ENCODE measurements around the gene IGF2BP3. TPM values are rescaled to one million over a fixed set of nuclear protein-coding genes. Genes with fewer than 3 reads are reported as not detected.
"Not testable (repeated sequence)": the region's sequence is repeated elsewhere in the genome, so short reads cannot be mapped to it uniquely, and the experiment has no call there.

Gene IGF2BP3
- total RNA-seq: under 1 TPM; 0.41 to 0.70 TPM

DNA sequence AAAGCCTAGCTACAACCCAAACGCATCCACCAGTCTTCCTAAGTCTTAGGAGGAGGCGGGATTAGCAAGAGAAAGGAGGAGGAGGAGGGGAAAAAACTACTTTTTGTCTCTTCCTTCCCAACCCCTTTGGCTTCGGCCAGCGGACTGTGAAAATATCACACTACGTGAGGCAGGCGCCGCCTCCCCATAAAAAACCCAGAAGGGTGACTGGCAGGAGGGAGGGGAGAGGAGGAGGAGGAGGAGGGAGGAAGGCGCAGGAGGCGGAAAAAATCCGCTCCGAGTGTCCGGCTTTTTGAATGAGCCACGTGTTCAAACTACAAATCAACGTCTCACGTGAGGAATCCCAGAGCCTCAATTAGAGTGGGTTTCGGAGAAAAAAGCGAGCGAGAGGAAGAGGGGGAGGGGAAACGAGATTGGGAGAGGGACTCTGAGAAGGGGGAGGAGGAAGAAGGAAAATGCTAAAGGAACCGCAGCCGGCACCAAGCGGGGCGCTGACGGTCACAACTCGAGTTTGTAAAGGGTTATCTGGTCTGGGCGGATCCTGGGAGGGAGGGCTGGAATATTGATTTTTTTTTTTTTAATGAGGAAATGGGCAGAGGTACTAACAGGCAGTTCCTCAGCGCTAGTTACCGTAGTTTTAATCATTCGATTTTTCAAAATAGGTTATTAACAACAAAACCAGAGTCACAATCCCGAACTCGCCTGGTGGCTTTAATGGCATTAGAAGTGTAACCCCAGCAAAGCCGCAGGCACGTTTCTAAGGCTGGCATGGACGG, at the start of gene IGF2BP3:
Gene IGF2BP3, minus strand, starts transcription at position 162 of the 776 bp plus-strand sequence. CDS start 381 bp downstream, outside the sequence.
- peaks cover 37% of the 10 kb centered on the region for H3K4me1 Mint-ChIP-seq
- peak within 1 kb of the TSS; percentile 48 for H3K27ac Mint-ChIP-seq
- H3K27me3 Mint-ChIP-seq: peaks cover 84% of the 10 kb centered on the region
- H3K36me3 Mint-ChIP-seq: peaks cover 1% of the 10 kb centered on the region
- H3K4me3 Mint-ChIP-seq: peak within 1 kb of the TSS; percentile 86
- H3K9me3 Mint-ChIP-seq: no peaks in the 10 kb centered on the region
- DNase-seq: peak; percentile 41

GRCh38 chr7:23514755-23515154, 44.5 kb upstream of the IGF2BP3 start:
- no peak for DNase-seq
- Mint-ChIP-seq H3K4me1 (peaks cover 21% of the 10 kb centered on the region), H3K27me3 (no peaks in the 10 kb centered on the region), H3K36me3 (peaks cover 55% of the 10 kb centered on the region), H3K9me3 (no peaks in the 10 kb centered on the region), H3K4me3 (no peak overlapping the region), H3K27ac (peak overlapping the region; percentile 85)

DNA sequence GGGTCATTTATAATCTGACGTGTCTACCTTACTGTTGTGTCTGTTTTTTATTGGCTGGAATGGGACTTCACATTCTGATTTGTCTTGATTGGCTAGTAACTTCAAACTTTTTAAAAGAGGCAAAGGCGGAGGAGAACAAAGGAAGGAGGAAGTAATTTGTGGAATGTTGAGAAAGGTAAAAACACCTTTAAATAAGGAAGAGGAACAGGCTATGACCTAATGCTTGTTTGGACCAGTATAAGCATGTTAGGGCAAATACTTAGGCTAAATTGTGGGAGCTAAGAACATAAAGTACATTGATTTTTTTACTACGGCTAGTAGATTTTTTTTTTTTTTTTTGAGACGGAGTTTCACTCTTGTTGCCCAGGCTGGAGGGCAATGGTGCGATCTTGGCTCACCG, 43.5 kb upstream of the IGF2BP3 start:
- not testable (repeated sequence) for DNase-seq, H3K9me3 Mint-ChIP-seq, H3K4me3 Mint-ChIP-seq, H3K27me3 Mint-ChIP-seq, H3K27ac Mint-ChIP-seq
- Mint-ChIP-seq H3K4me1 (peaks cover 24% of the 10 kb centered on the region), H3K36me3 (peaks cover 51% of the 10 kb centered on the region)

DNA sequence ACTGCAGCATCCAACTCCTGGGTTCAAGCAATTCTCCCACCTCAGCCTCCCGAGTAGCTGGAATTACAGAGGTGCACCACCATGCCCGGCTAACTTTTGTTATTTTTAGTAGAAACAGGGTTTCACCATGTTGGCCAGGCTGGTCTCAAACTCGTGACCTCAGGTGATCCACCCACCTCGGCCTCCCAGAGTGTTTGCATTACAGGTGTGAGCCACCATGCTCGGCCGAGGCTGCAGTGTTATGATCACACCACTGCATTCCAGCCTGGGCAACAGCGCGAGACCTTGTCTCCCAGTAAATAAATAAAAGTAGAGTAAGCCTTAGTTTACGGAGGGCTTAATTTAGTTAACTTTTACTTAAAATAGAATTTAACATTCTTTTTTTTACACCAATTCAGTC, 23.7 kb upstream of the IGF2BP3 start:
- peaks cover 2% of the 10 kb centered on the region for H3K4me1 Mint-ChIP-seq
- no peaks in the 10 kb centered on the region for H3K27me3 Mint-ChIP-seq
- no peak overlapping the region for H3K27ac Mint-ChIP-seq
- DNase-seq: no peak
- H3K9me3 Mint-ChIP-seq: no peaks in the 10 kb centered on the region
- peaks cover 6% of the 10 kb centered on the region for H3K36me3 Mint-ChIP-seq
- no peak overlapping the region for H3K4me3 Mint-ChIP-seq

DNA sequence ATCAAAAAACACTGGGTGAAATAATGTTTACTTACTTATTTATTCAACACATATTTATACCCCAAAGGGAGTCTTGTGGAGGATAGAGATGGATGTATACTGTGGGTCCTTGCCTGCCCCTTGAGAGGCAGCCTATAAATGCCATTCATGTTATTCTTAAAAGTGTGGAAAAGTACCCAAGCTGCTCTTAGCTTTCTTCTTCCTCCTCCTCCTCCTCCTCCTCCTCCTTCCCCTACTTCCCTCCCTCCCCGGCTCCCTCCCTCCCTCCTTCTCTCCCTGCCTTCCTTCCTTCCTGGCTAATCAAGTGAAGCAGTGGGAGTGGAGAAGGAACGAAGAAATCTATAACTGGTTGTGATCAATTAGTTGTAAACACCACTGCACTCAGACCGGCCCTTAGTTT, 21.2 kb upstream of the IGF2BP3 start:
- Mint-ChIP-seq H3K9me3 (no peaks in the 10 kb centered on the region), H3K27me3 (no peaks in the 10 kb centered on the region), H3K27ac (no peak overlapping the region), H3K4me3 (peak overlapping the region; percentile 82), H3K4me1 (peaks cover 2% of the 10 kb centered on the region), H3K36me3 (peaks cover 6% of the 10 kb centered on the region)
- no peak for DNase-seq

- Mint-ChIP-seq H3K27me3 (no peaks in the 10 kb centered on the region), H3K4me3 (peak overlapping the region; percentile 82), H3K27ac (peak overlapping the region; percentile 84), H3K36me3 (peaks cover 6% of the 10 kb centered on the region), H3K4me1 (peaks cover 2% of the 10 kb centered on the region), H3K9me3 (no peaks in the 10 kb centered on the region)
- peak; percentile 52 for DNase-seq
These were observed 20.3 kb upstream of the IGF2BP3 start for GRCh38 chr7:23490357-23491135.

GRCh38 chr7:23488714-23489113, 18.4 kb upstream of the IGF2BP3 start:
- DNase-seq, H3K36me3 Mint-ChIP-seq, H3K27me3 Mint-ChIP-seq, H3K4me3 Mint-ChIP-seq, H3K4me1 Mint-ChIP-seq, H3K9me3 Mint-ChIP-seq, H3K27ac Mint-ChIP-seq: not testable (repeated sequence)

DNA sequence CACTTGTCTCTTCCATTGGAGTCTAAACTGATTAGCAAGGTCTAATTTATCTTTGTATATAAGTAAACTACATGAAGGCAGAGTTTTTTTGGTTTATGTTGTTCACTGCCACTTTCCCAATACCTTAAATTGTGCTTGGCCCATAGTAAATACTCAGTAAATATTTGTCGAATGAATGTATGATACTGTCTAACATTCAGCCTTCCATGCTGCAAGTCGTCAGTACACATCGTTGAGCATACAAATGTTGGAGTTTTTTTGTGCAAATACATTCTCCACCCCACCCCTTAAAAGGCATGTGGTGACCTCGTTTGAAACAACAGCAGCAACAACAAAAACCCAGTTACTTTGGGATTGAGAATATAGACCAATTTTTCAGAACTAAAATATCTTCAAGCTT, 17.4 kb upstream of the IGF2BP3 start:
- no peak overlapping the region for H3K4me3 Mint-ChIP-seq
- no peaks in the 10 kb centered on the region for H3K27me3 Mint-ChIP-seq
- peaks cover 2% of the 10 kb centered on the region for H3K4me1 Mint-ChIP-seq
- H3K9me3 Mint-ChIP-seq: no peaks in the 10 kb centered on the region
- no peak overlapping the region for H3K27ac Mint-ChIP-seq
- H3K36me3 Mint-ChIP-seq: peaks cover 6% of the 10 kb centered on the region
- DNase-seq: no peak

DNA sequence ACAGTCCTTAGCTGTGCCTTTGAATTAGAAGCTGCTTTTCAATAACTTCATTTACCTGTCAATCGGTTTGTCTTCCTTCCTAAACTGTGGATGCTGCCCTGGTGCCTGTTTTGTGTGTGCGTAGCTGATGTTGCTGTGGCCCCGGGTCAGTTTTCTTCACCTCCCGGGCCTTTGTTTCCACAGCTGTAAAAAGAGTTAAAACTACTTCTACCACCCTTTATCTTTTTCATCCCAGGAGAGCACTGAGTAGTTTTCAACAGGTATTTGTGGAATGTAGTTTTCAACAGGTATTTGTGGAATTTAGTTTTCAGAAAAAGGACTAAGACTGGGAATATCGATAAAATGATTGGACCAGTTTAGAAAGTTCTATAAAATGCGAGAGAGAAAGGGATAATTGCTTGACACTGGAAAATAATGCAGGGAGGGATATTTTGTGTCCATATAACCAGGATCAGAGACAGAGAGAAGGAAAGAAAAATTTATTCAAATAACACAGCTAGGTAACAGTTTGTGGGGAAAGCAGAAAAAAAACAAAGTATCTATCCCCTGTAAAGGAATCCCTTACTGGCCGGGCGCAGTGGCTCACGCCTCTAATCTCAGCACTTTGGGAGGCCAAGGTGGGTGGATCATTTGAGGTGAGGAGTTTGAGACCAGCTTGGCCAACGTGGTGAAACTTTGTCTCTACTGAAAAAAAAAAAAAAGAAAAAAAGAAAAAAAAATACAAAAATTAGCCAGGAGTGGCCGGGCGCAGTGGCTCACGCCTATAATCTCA, 15.9 kb upstream of the IGF2BP3 start:
- Mint-ChIP-seq H3K27me3 (peaks cover 9% of the 10 kb centered on the region), H3K36me3 (peaks cover 3% of the 10 kb centered on the region), H3K4me1 (peaks cover 2% of the 10 kb centered on the region), H3K4me3 (no peak overlapping the region), H3K9me3 (no peaks in the 10 kb centered on the region), H3K27ac (no peak overlapping the region)
- no peak for DNase-seq

GRCh38 chr7:23482686-23483085, 12.4 kb upstream of the IGF2BP3 start:
- no peak overlapping the region for H3K27ac Mint-ChIP-seq
- DNase-seq: no peak
- no peak overlapping the region for H3K4me3 Mint-ChIP-seq

DNA sequence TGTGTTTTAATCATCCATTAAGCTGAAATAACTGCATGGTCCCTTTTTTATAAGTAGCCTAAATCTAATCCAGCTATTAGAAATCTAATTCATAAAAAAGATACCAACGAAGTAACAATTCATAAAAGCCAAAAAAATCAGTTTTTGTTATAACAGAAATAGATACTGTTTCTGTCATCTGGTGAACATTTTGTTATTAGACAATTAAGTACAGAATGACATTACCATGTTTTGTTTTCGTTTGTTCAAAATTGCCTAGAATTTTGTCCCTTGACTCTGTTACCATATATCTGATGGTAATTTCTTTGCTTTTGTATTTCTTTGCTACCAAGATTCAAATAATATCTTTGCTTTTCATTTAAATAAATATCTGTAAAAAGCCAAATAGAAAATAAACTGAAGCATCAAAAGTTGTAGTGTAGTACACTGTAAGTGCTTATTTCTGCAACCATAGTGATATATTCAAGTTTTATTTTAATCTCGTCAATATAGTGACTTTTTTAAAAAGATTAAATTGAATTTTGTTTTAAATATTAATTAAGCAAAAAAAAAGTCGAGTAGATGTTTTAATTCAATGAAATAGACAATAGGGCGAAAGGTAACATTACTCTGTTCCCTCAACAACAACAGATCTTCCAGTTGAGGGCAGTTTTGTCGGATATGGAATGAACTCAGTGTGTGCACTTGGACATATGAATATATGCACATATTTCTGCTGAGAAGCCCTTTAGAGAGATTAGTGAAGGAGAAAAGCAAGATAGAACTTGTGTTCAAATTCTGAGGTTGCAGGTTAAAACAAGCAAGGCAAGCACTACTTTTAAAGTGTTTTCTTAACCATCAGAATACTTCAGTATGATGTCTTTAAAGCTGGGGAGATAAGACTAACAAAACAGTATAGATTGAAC, 7.9 kb upstream of the IGF2BP3 start:
- Mint-ChIP-seq H3K4me1 (peaks cover 9% of the 10 kb centered on the region), H3K9me3 (no peaks in the 10 kb centered on the region), H3K27me3 (peaks cover 59% of the 10 kb centered on the region), H3K4me3 (no peak overlapping the region), H3K27ac (no peak overlapping the region), H3K36me3 (no peaks in the 10 kb centered on the region)
- no peak for DNase-seq

More at GRCh38 chr7:23482686-23483085, 12.4 kb upstream of the IGF2BP3 start:
- H3K9me3 Mint-ChIP-seq: no peaks in the 10 kb centered on the region
- peaks cover 24% of the 10 kb centered on the region for H3K27me3 Mint-ChIP-seq
- H3K36me3 Mint-ChIP-seq: no peaks in the 10 kb centered on the region
- H3K4me1 Mint-ChIP-seq: no peaks in the 10 kb centered on the region

DNA sequence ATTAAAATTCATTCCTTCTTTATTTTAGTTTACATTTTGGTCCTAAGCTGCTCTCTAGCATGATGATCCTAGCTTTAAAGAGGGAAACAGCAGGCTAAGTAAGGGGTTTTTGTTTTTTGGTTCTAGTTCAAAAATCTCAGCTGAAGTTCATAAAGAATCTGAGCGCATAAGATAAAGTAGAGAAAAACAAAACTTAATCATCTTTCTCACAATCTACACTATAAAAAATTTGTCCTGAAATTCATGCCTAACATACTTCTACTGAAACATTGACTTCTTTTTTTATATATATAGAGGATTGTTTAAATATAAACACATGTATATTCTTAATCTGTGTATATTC, 6.8 kb upstream of the IGF2BP3 start:
- Mint-ChIP-seq H3K27ac (no peak overlapping the region), H3K4me3 (no peak overlapping the region), H3K4me1 (peaks cover 10% of the 10 kb centered on the region), H3K36me3 (no peaks in the 10 kb centered on the region), H3K27me3 (peaks cover 66% of the 10 kb centered on the region), H3K9me3 (no peaks in the 10 kb centered on the region)
- no peak for DNase-seq

GRCh38 chr7:23476286-23477156, 6.2 kb upstream of the IGF2BP3 start:
- Mint-ChIP-seq H3K4me3 (no peak overlapping the region), H3K27ac (no peak overlapping the region), H3K9me3 (no peaks in the 10 kb centered on the region), H3K4me1 (peaks cover 12% of the 10 kb centered on the region), H3K36me3 (no peaks in the 10 kb centered on the region), H3K27me3 (peaks cover 69% of the 10 kb centered on the region)
- DNase-seq: no peak

- Mint-ChIP-seq H3K36me3 (no peaks in the 10 kb centered on the region), H3K27me3 (peaks cover 74% of the 10 kb centered on the region), H3K27ac (no peak overlapping the region), H3K9me3 (no peaks in the 10 kb centered on the region), H3K4me3 (no peak overlapping the region), H3K4me1 (peaks cover 18% of the 10 kb centered on the region)
- no peak for DNase-seq
These were observed 5.2 kb upstream of the IGF2BP3 start for GRCh38 chr7:23475576-23475839.
